SKM-1 treated with dmso at 0.1 percent for 144 hours (cell line): ENCODE results near the gene ATP13A3.

Source experiments
- DNase-seq: peaks from one replicate; lab custom pipeline; 2025; ENCODE audit not compliant: unreplicated experiment; lab: John Stamatoyannopoulos, UW

ATP13A3 gene

GRCh38 chr3:194476784-194477183 lies 10.0 kb downstream of the ATP13A3 start:
- DNase-seq = no peak

GRCh38 chr3:194475978-194476377 lies 10.8 kb downstream of the ATP13A3 start:
- DNase-seq = no peak

GRCh38 chr3:194475138-194475932 lies 11.5 kb downstream of the ATP13A3 start:
- no peak for DNase-seq

GRCh38 chr3:194474675-194475074 lies 12.1 kb downstream of the ATP13A3 start:
- DNase-seq = no peak

GRCh38 chr3:194472290-194472920 lies 14.4 kb downstream of the ATP13A3 start:
- DNase-seq = peak; percentile 67

GRCh38 chr3:194471863-194472262 lies 14.9 kb downstream of the ATP13A3 start:
- DNase-seq = no peak

GRCh38 chr3:194470615-194471014 lies 16.2 kb downstream of the ATP13A3 start:
- DNase-seq = no peak

GRCh38 chr3:194469977-194470376 lies 16.8 kb downstream of the ATP13A3 start:
- no peak for DNase-seq

GRCh38 chr3:194468086-194468485 lies 18.7 kb downstream of the ATP13A3 start:
- no peak for DNase-seq

GRCh38 chr3:194466761-194467356 lies 19.9 kb downstream of the ATP13A3 start:
- DNase-seq = no peak

- no peak for DNase-seq
Observed at GRCh38 chr3:194465920-194466570, 20.8 kb downstream of the ATP13A3 start.

GRCh38 chr3:194465246-194465645 lies 21.6 kb downstream of the ATP13A3 start:
- no peak for DNase-seq

GRCh38 chr3:194464692-194465091 lies 22.1 kb downstream of the ATP13A3 start:
- DNase-seq = no peak

GRCh38 chr3:194462936-194463335 lies 23.9 kb downstream of the ATP13A3 start:
- no peak for DNase-seq

- DNase-seq = no peak
Observed at GRCh38 chr3:194460566-194460965, 26.2 kb downstream of the ATP13A3 start.

- no peak for DNase-seq
Observed at GRCh38 chr3:194458131-194458530, 28.7 kb downstream of the ATP13A3 start.

- DNase-seq = no peak
Observed at GRCh38 chr3:194455481-194455880, 31.3 kb downstream of the ATP13A3 start.

GRCh38 chr3:194450341-194450740 lies 36.5 kb downstream of the ATP13A3 start:
- DNase-seq = no peak

- no peak for DNase-seq
Observed at GRCh38 chr3:194449913-194450312, 36.9 kb downstream of the ATP13A3 start.

GRCh38 chr3:194447657-194448056 lies 39.1 kb downstream of the ATP13A3 start:
- DNase-seq = no peak

GRCh38 chr3:194447161-194447560 lies 39.6 kb downstream of the ATP13A3 start:
- DNase-seq = no peak

- DNase-seq = no peak
Observed at GRCh38 chr3:194446754-194447153, 40.0 kb downstream of the ATP13A3 start.
